ENCODE data around the gene TSGA10. TPM values are rescaled to one million over a fixed set of nuclear protein-coding genes. Genes with fewer than 3 reads are reported as not detected.
A peak's percentile ranks its signal among the peaks of the same experiment; 100 is the strongest.

Gene TSGA10
- total and polyA plus RNA-seq, 4 donors: 1.5 to 9.4 (median 3.6) TPM

GRCh38 chr2:99101697-99102096, 53.0 kb downstream of the TSGA10 start:
- intact Hi-C loops (cut with DNase I): no loop called here
- ATAC-seq (ENCODE audit: low FRiP score): peak; percentile 57

GRCh38 chr2:99096728-99097127, 58.0 kb downstream of the TSGA10 start:
- no peak overlapping the region for H3K4me3 ChIP-seq (ENCODE audit: low read length in 2 of 2)
- no peaks in the 10 kb centered on the region for H3K4me1 ChIP-seq (ENCODE audit: control insufficient read depth in 1 of 2, insufficient read depth in 2 of 2, low read length in 2 of 2)
- no peaks in the 10 kb centered on the region for H3K9me3 ChIP-seq (ENCODE audit: control insufficient read depth, low read length)
- no peak for DNase-seq
- H3K27me3 ChIP-seq (ENCODE audit: control insufficient read depth in 1 of 2, insufficient read depth in 2 of 2, low read length in 1 of 2): no peaks in the 10 kb centered on the region
- WGBS, 2 donors: 73 to 82% methylated on average over 1 of the region's 1 CpG
- intact Hi-C loops (cut with DNase I): no loop called here
- ATAC-seq (ENCODE audit: low FRiP score): no peak
- H3K36me3 ChIP-seq (ENCODE audit: control insufficient read depth in 1 of 2, insufficient read depth in 2 of 2, low read length in 1 of 2): no peaks in the 10 kb centered on the region
- H3K27ac ChIP-seq (ENCODE audit: low read depth in 1 of 2, low read length in 2 of 2): no peak overlapping the region

More at GRCh38 chr2:99101697-99102096, 53.0 kb downstream of the TSGA10 start:
- no peak overlapping the region for H3K4me3 ChIP-seq (ENCODE audit: low read length in 2 of 2)
- no peaks in the 10 kb centered on the region for H3K36me3 ChIP-seq (ENCODE audit: control insufficient read depth in 1 of 2, insufficient read depth in 2 of 2, low read length in 1 of 2)
- 32 to 37% methylated on average over 3 of the region's 3 CpGs for WGBS, 2 donors
- no peak for DNase-seq
- H3K27ac ChIP-seq (ENCODE audit: low read depth in 1 of 2, low read length in 2 of 2): no peak overlapping the region
- H3K9me3 ChIP-seq (ENCODE audit: control insufficient read depth, low read length): no peaks in the 10 kb centered on the region
- H3K27me3 ChIP-seq (ENCODE audit: control insufficient read depth in 1 of 2, insufficient read depth in 2 of 2, low read length in 1 of 2): no peaks in the 10 kb centered on the region
- H3K4me1 ChIP-seq (ENCODE audit: control insufficient read depth in 1 of 2, insufficient read depth in 2 of 2, low read length in 2 of 2): no peaks in the 10 kb centered on the region

DNA sequence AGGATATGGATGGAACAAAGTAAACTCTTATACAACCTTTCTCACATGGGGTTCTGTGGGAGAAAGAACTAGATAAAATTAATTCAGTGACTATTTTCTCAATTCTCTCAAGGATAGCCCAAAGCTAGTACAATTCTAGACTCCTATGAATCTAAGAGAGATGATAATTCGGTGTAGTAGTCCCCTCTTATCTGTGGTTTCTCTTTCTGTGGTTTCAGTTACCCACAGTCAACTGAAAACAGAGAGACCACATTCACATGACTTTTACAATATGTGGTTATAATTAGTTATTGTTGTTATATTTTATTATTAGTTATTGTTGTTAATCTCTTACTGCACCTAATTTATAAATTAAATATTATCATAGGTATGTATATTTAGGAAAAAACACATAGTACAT, 66.7 kb downstream of the TSGA10 start:
- intact Hi-C loops (cut with DNase I): no loop called here
- Histone ChIP-seq H3K4me3 (ENCODE audit: low read length in 2 of 2) (no peak overlapping the region), H3K27ac (ENCODE audit: low read depth in 1 of 2, low read length in 2 of 2) (no peak overlapping the region), H3K9me3 (ENCODE audit: control insufficient read depth, low read length) (no peaks in the 10 kb centered on the region), H3K27me3 (ENCODE audit: control insufficient read depth in 1 of 2, insufficient read depth in 2 of 2, low read length in 1 of 2) (no peaks in the 10 kb centered on the region), H3K4me1 (ENCODE audit: control insufficient read depth in 1 of 2, insufficient read depth in 2 of 2, low read length in 2 of 2) (no peaks in the 10 kb centered on the region), H3K36me3 (ENCODE audit: control insufficient read depth in 1 of 2, insufficient read depth in 2 of 2, low read length in 1 of 2) (no peaks in the 10 kb centered on the region)
- 85 to 87% methylated on average over 1 of the region's 1 CpG for WGBS, 2 donors
- DNase-seq (no peak), ATAC-seq (ENCODE audit: low FRiP score) (no peak)

DNA sequence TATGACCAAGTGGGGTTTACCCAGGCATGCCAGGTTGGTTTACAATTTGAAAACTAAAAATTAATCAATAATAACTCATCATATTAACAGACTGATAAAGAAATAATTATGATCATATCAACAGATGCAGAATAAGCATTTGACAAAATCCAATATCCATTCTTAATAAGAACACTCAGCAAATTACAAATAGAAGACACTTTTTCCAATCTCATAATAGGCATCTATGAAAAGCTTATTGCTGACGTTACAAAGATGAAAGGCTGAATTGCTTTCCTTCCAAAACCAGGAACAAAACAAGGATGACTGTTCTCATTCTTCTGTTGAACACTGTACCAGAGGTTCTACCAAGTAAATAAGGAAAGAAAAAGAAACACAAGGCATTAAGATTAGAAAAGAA, 68.4 kb downstream of the TSGA10 start:
- WGBS, 2 donors: 74 to 78% methylated on average over 1 of the region's 1 CpG
- Histone ChIP-seq H3K4me3 (ENCODE audit: low read length in 2 of 2) (no peak overlapping the region), H3K27ac (ENCODE audit: low read depth in 1 of 2, low read length in 2 of 2) (no peak overlapping the region), H3K36me3 (ENCODE audit: control insufficient read depth in 1 of 2, insufficient read depth in 2 of 2, low read length in 1 of 2) (no peaks in the 10 kb centered on the region), H3K9me3 (ENCODE audit: control insufficient read depth, low read length) (no peaks in the 10 kb centered on the region), H3K27me3 (ENCODE audit: control insufficient read depth in 1 of 2, insufficient read depth in 2 of 2, low read length in 1 of 2) (no peaks in the 10 kb centered on the region), H3K4me1 (ENCODE audit: control insufficient read depth in 1 of 2, insufficient read depth in 2 of 2, low read length in 2 of 2) (no peaks in the 10 kb centered on the region)
- intact Hi-C loops (cut with DNase I): no loop called here
- ATAC-seq (ENCODE audit: low FRiP score) (no peak), DNase-seq (no peak)

DNA sequence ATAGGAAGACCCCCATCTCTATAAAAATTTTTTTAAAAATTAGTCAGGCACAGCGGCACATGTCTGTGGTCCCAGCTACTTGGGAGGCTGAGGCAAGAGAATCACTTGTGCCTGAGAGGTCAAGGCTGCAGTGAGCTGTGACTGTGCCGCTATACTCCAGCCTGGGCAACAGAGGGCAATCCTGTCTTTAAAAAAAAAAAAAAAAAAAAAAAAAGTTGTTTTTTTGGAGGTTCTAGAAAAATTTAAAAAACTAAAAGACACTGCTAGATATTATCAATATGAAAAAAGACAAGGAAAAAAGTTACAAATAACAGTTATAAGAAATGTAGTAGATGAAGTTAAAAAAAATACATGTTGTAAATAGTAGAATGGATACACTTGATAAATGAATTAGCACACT, 69.3 kb downstream of the TSGA10 start:
- Histone ChIP-seq H3K4me3 (ENCODE audit: low read length in 2 of 2) (no peak overlapping the region), H3K4me1 (ENCODE audit: control insufficient read depth in 1 of 2, insufficient read depth in 2 of 2, low read length in 2 of 2) (no peaks in the 10 kb centered on the region), H3K9me3 (ENCODE audit: control insufficient read depth, low read length) (no peaks in the 10 kb centered on the region), H3K27ac (ENCODE audit: low read depth in 1 of 2, low read length in 2 of 2) (no peak overlapping the region), H3K27me3 (ENCODE audit: control insufficient read depth in 1 of 2, insufficient read depth in 2 of 2, low read length in 1 of 2) (no peaks in the 10 kb centered on the region), H3K36me3 (ENCODE audit: control insufficient read depth in 1 of 2, insufficient read depth in 2 of 2, low read length in 1 of 2) (no peaks in the 10 kb centered on the region)
- ATAC-seq (ENCODE audit: low FRiP score): no peak
- intact Hi-C loops (cut with DNase I): no loop called here
- WGBS, 2 donors: 79 to 82% methylated on average over 2 of the region's 2 CpGs
- no peak for DNase-seq

DNA sequence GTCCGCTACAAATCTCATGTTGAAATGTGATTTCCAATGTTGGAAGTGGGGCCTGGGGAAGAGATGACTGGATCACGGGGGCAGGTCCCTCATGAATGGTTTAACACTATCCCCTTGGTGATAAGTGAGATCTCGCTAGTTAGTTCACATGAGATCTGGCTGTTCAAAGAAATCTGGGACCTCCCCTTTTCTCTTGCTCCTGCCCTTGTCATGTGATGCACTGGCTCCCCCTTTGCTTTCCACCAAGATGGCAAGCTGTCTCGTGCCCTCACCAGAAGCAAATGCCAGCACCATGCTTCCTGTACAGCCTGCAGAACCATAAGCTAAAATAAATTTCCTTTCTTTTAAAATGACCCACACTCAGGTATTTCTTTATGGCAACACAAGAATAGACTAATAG, 70.5 kb downstream of the TSGA10 start:
- ATAC-seq (ENCODE audit: low FRiP score): no peak
- H3K9me3 ChIP-seq (ENCODE audit: control insufficient read depth, low read length): no peaks in the 10 kb centered on the region
- no peak for DNase-seq
- no peaks in the 10 kb centered on the region for H3K36me3 ChIP-seq (ENCODE audit: control insufficient read depth in 1 of 2, insufficient read depth in 2 of 2, low read length in 1 of 2)
- intact Hi-C loops (cut with DNase I): no loop called here
- no peaks in the 10 kb centered on the region for H3K4me1 ChIP-seq (ENCODE audit: control insufficient read depth in 1 of 2, insufficient read depth in 2 of 2, low read length in 2 of 2)
- no peaks in the 10 kb centered on the region for H3K27me3 ChIP-seq (ENCODE audit: control insufficient read depth in 1 of 2, insufficient read depth in 2 of 2, low read length in 1 of 2)
- H3K4me3 ChIP-seq (ENCODE audit: low read length in 2 of 2): no peak overlapping the region
- 64 to 66% methylated on average over 4 of the region's 4 CpGs for WGBS, 2 donors
- no peak overlapping the region for H3K27ac ChIP-seq (ENCODE audit: low read depth in 1 of 2, low read length in 2 of 2)

GRCh38 chr2:99081891-99082290, 72.9 kb downstream of the TSGA10 start:
- no peak for DNase-seq
- intact Hi-C loops (cut with DNase I): no loop called here
- Histone ChIP-seq H3K4me3 (ENCODE audit: low read length in 2 of 2) (no peak overlapping the region), H3K9me3 (ENCODE audit: control insufficient read depth, low read length) (no peaks in the 10 kb centered on the region), H3K27ac (ENCODE audit: low read depth in 1 of 2, low read length in 2 of 2) (no peak overlapping the region), H3K36me3 (ENCODE audit: control insufficient read depth in 1 of 2, insufficient read depth in 2 of 2, low read length in 1 of 2) (no peaks in the 10 kb centered on the region), H3K27me3 (ENCODE audit: control insufficient read depth in 1 of 2, insufficient read depth in 2 of 2, low read length in 1 of 2) (no peaks in the 10 kb centered on the region), H3K4me1 (ENCODE audit: control insufficient read depth in 1 of 2, insufficient read depth in 2 of 2, low read length in 2 of 2) (no peaks in the 10 kb centered on the region)
- no peak for ATAC-seq (ENCODE audit: low FRiP score)
- WGBS, 2 donors: 18 to 26% methylated on average over 4 of the region's 4 CpGs

DNA sequence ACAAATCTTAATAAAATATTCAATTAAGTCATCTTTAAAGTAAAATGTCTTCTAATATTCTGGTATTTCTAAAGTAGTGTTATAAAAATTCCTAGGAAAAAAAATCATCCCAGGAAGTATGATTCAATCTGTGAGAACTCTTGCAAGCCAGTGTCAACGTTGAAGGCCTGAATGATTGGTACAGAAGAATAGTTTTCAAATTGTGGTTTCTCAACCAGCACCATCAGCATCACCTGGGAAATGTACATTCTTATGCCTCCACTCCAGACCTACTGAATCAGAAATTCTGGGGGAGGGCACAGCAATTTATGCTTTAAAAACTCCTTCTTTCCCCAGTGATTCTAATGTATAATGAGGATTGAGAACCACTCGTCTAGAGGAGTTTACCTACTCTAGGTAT, 75.5 kb downstream of the TSGA10 start:
- intact Hi-C loops (cut with DNase I): no loop called here
- Histone ChIP-seq H3K9me3 (ENCODE audit: control insufficient read depth, low read length) (no peaks in the 10 kb centered on the region), H3K4me3 (ENCODE audit: low read length in 2 of 2) (no peak overlapping the region), H3K36me3 (ENCODE audit: control insufficient read depth in 1 of 2, insufficient read depth in 2 of 2, low read length in 1 of 2) (no peaks in the 10 kb centered on the region), H3K4me1 (ENCODE audit: control insufficient read depth in 1 of 2, insufficient read depth in 2 of 2, low read length in 2 of 2) (no peaks in the 10 kb centered on the region), H3K27ac (ENCODE audit: low read depth in 1 of 2, low read length in 2 of 2) (no peak overlapping the region), H3K27me3 (ENCODE audit: control insufficient read depth in 1 of 2, insufficient read depth in 2 of 2, low read length in 1 of 2) (no peaks in the 10 kb centered on the region)
- DNase-seq (no peak), ATAC-seq (ENCODE audit: low FRiP score) (no peak)
- WGBS, 2 donors: 44 to 45% methylated on average over 2 of the region's 2 CpGs

GRCh38 chr2:99072551-99072950, 82.2 kb downstream of the TSGA10 start:
- intact Hi-C loops (cut with DNase I): no loop called here
- Histone ChIP-seq H3K27ac (ENCODE audit: low read depth in 1 of 2, low read length in 2 of 2) (no peak overlapping the region), H3K9me3 (ENCODE audit: control insufficient read depth, low read length) (no peaks in the 10 kb centered on the region), H3K4me3 (ENCODE audit: low read length in 2 of 2) (no peak overlapping the region), H3K4me1 (ENCODE audit: control insufficient read depth in 1 of 2, insufficient read depth in 2 of 2, low read length in 2 of 2) (no peaks in the 10 kb centered on the region), H3K27me3 (ENCODE audit: control insufficient read depth in 1 of 2, insufficient read depth in 2 of 2, low read length in 1 of 2) (no peaks in the 10 kb centered on the region), H3K36me3 (ENCODE audit: control insufficient read depth in 1 of 2, insufficient read depth in 2 of 2, low read length in 1 of 2) (no peaks in the 10 kb centered on the region)
- ATAC-seq (ENCODE audit: low FRiP score) (no peak), DNase-seq (no peak)
- 41 to 63% methylated on average over 1 of the region's 1 CpG for WGBS, 2 donors

All from aorta (tissue), 5 donors.